SK-N-MC (cell line): ENCODE results near the gene RAP1GAP2.

ENCODE experiments used
- EZH2 ChIP-seq: fragments of 200-600 bp; sonication (generic); IDR thresholded peaks from one replicate; pipeline ENCODE4 v1.6.1; 2017; ENCODE audit warnings: antibody characterized with exemption
- FOXP2 ChIP-seq: optimal IDR thresholded peaks from 2 replicates; pipeline ENCODE3; 2011; ENCODE audit warnings: mild to moderate bottlenecking, moderate library complexity; ENCODE audit not compliant: insufficient read depth; ENCODE audit errors: extremely low read length, control extremely low read depth
- POLR2AphosphoS5 ChIP-seq: IDR thresholded peaks from 2 replicates; pipeline ENCODE4 v1.6.1; 2012; ENCODE audit warnings: mild to moderate bottlenecking, low read depth, low read length, borderline replicate concordance

DNA sequence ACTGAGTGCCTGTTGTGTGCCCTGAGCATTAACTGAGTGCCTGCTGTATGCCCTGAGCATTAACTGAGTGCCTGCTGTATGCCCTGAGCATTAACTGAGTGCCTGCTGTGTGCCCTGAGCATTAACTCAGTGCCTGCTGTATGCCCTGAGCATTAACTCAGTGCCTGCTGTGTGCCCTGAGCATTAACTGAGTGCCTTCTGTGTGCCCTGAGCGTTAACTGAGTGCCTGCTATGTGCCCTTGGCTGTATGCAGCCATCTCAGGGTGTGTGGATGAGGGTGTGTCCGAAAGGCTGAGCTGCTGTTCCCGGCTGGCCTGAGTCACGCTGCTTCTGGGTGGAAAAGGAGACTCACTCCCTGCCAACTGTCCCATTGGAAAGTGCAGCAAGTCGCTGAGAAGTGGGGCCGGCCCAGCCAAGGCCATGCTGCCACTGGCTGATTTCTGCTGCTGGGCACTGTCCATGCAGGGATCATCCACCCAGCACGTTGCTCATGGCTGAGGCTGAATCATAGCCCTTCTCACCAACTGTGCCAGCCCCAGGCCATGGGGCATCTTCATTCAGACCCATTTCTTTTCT, 153.3 kb downstream of the RAP1GAP2 start:
- TF ChIP-seq POLR2AphosphoS5 (no peak), EZH2 (no peak), FOXP2 (no peak)
